H1 (cell line): ENCODE data around the gene MEN1. TPM values are rescaled to one million over a fixed set of nuclear protein-coding genes. Genes with fewer than 3 reads are reported as not detected.
A peak's percentile ranks its signal among the peaks of the same experiment; 100 is the strongest.

Experiments used
- CTCF ChIA-PET: fragments of 300-600 bp; sonication (Branson Sonifier 250); formaldehyde crosslinking; loops from one replicate; lab custom pipeline; 2021; ENCODE audit not compliant: partially characterized antibody; lab: Charles Lee
- POLR2A ChIA-PET: fragments of 300-600 bp; sonication (Branson Sonifier 250); formaldehyde crosslinking; loops from one replicate; lab custom pipeline; 2021; ENCODE audit warnings: inconsistent platforms; ENCODE audit not compliant: partially characterized antibody; lab: Charles Lee
- DNase-seq, 2 experiments: peaks; one replicate each; pipeline versions ENCODE4 v3.0.0 to v3.0.0-alpha.2; 2010 to 2022; ENCODE audit warnings: low spot score in 2 of 2, low read depth in 1 of 2, mixed read lengths in 1 of 2
- FAIRE-seq: peaks from 2 replicates; lab custom pipeline; 2011; peaks lifted over from hg19 to GRCh38; lab: Jason Lieb, UNC
- H2AFZ ChIP-seq: 2 replicates; pipeline ENCODE4 v1.8.1; 2012; ENCODE audit warnings: low read length, inconsistent platforms
- H2AK5ac ChIP-seq: 2 replicates; pipeline ENCODE4 v1.6.1; 2013; ENCODE audit warnings: low read depth, low read length
- H2BK120ac ChIP-seq: replicated peaks from 2 replicates; pipeline ENCODE3; 2013; ENCODE audit warnings: low read depth, low read length, inconsistent platforms
- H2BK12ac ChIP-seq: 2 replicates; pipeline ENCODE4 v1.6.1; 2013; ENCODE audit warnings: low read depth, low read length
- H2BK15ac ChIP-seq: 2 replicates; pipeline ENCODE4 v1.6.1; 2013; ENCODE audit warnings: low read length
- H2BK20ac ChIP-seq: 2 replicates; pipeline ENCODE4 v1.6.1; 2013; ENCODE audit warnings: low read length
- H2BK5ac ChIP-seq: 2 replicates; pipeline ENCODE4 v1.6.1; 2013; ENCODE audit warnings: low read depth, low read length
- H3K14ac ChIP-seq: 2 replicates; pipeline ENCODE4 v1.6.1; 2013; ENCODE audit warnings: inconsistent platforms; ENCODE audit not compliant: insufficient read length
- H3K18ac ChIP-seq: 2 replicates; pipeline ENCODE4 v1.6.1; 2013; ENCODE audit warnings: low read length; ENCODE audit errors: extremely low read depth
- H3K23ac ChIP-seq: 2 replicates; pipeline ENCODE4 v1.6.1; 2013; ENCODE audit warnings: inconsistent platforms; ENCODE audit not compliant: insufficient read length
- H3K23me2 ChIP-seq: 2 replicates; pipeline ENCODE4 v1.6.1; 2013; ENCODE audit warnings: low read depth, low read length
- H3K27ac ChIP-seq: 2 replicates; pipeline ENCODE4 v1.6.1; 2011; ENCODE audit warnings: low read depth, low read length, inconsistent platforms
- H3K27me3 ChIP-seq, 4 experiments: replicated peaks in 1 of 4; 1 replicate in 1 of 4; 2 replicates in 3 of 4; pipeline versions ENCODE4 v1.6.1 to v1.8.1; 2011 to 2013; ENCODE audit warnings: low read length in 3 of 4, mild to moderate bottlenecking in 3 of 4, inconsistent platforms in 2 of 4, mixed read lengths in 2 of 4, moderate library complexity in 1 of 4; ENCODE audit not compliant: control insufficient read depth in 3 of 4, insufficient read depth in 3 of 4; ENCODE audit errors: extremely low read depth in 1 of 4
- H3K36me3 ChIP-seq, 4 experiments: 2 replicates each; pipeline versions ENCODE4 v1.6.1 to v1.8.1; 2011 to 2013; ENCODE audit warnings: mild to moderate bottlenecking in 4 of 4, low read length in 3 of 4, moderate library complexity in 2 of 4, control low read depth in 1 of 4, inconsistent platforms in 1 of 4; ENCODE audit not compliant: insufficient read depth in 4 of 4, control insufficient read depth in 2 of 4
- H3K4ac ChIP-seq: replicated peaks from 2 replicates; pipeline ENCODE3; 2013; ENCODE audit warnings: low read length, low read depth, mixed read lengths, inconsistent platforms; ENCODE audit not compliant: insufficient read length
- H3K4me1 ChIP-seq, 4 experiments: replicated peaks in 1 of 4; 1 replicate in 1 of 4; 2 replicates in 3 of 4; pipeline versions ENCODE4 v1.6.1 to v1.8.1; 2011 to 2013; ENCODE audit warnings: low read length in 3 of 4, inconsistent platforms in 2 of 4, mixed read lengths in 1 of 4; ENCODE audit not compliant: insufficient read depth in 4 of 4, control insufficient read depth in 3 of 4
- H3K4me2 ChIP-seq, 2 experiments: 2 replicates each; pipeline versions ENCODE4 v1.6.1 to v1.8.1; 2011 to 2013; ENCODE audit warnings: low read depth in 2 of 2, low read length in 2 of 2, control low read depth in 1 of 2, inconsistent platforms in 1 of 2, mild to moderate bottlenecking in 1 of 2; ENCODE audit not compliant: insufficient read depth in 1 of 2
- H3K4me3 ChIP-seq, 4 experiments: fragments of 200-600, 300-600 bp in 1 of 4; sonication (generic), shearing (Covaris generic), sonication (Bioruptor Twin) in 1 of 4; 2 replicates each; pipeline versions ENCODE4 v1.5.1 to v1.8.1; 2011 to 2016; ENCODE audit warnings: low read length in 4 of 4, low read depth in 3 of 4, control low read depth in 2 of 4, inconsistent platforms in 2 of 4, mild to moderate bottlenecking in 2 of 4, mixed read lengths in 1 of 4, moderate library complexity in 1 of 4; ENCODE audit not compliant: insufficient read depth in 2 of 4; ENCODE audit errors: extremely low read depth in 1 of 4
- H3K56ac ChIP-seq: replicated peaks from 2 replicates; pipeline ENCODE3; 2013; ENCODE audit warnings: low read depth, mild to moderate bottlenecking, mixed read lengths, low read length, inconsistent platforms; ENCODE audit not compliant: insufficient read length
- H3K79me1 ChIP-seq: 2 replicates; pipeline ENCODE4 v1.6.1; 2013; ENCODE audit warnings: low read depth, low read length, control low read depth
- H3K79me2 ChIP-seq, 2 experiments: 2 replicates each; pipeline versions ENCODE4 v1.6.1 to v1.8.1; 2012 to 2013; ENCODE audit warnings: low read length in 2 of 2, mild to moderate bottlenecking in 2 of 2, inconsistent platforms in 1 of 2; ENCODE audit not compliant: insufficient read depth in 2 of 2, control insufficient read depth in 1 of 2
- H3K9ac ChIP-seq, 4 experiments: replicated peaks in 1 of 4; 1 replicate in 1 of 4; 2 replicates in 3 of 4; pipeline versions ENCODE4 v1.6.1 to v1.8.1; 2011 to 2013; ENCODE audit warnings: low read depth in 3 of 4, low read length in 3 of 4, control low read depth in 2 of 4, mild to moderate bottlenecking in 2 of 4, moderate library complexity in 2 of 4, inconsistent platforms in 1 of 4; ENCODE audit errors: extremely low read depth in 1 of 4
- H3K9me3 ChIP-seq, 2 experiments: 2 replicates each; pipeline versions ENCODE4 v1.6.1 to v1.8.1; 2012 to 2013; ENCODE audit warnings: mild to moderate bottlenecking in 2 of 2, moderate library complexity in 2 of 2, control low read depth in 1 of 2, inconsistent platforms in 1 of 2, low read depth in 1 of 2, low read length in 1 of 2, mixed read lengths in 1 of 2; ENCODE audit not compliant: insufficient read depth in 2 of 2
- H4K20me1 ChIP-seq, 2 experiments: replicated peaks in 1 of 2; 2 replicates each; pipeline versions ENCODE3 to v1.8.1; 2011 to 2013; ENCODE audit warnings: inconsistent platforms in 2 of 2, low read length in 2 of 2, mild to moderate bottlenecking in 1 of 2; ENCODE audit not compliant: insufficient read depth in 2 of 2, control insufficient read depth in 1 of 2
- H4K5ac ChIP-seq: 2 replicates; pipeline ENCODE4 v1.6.1; 2013; ENCODE audit warnings: low read length, low read depth, mixed read lengths, inconsistent platforms; ENCODE audit not compliant: insufficient read length
- H4K8ac ChIP-seq: 2 replicates; pipeline ENCODE4 v1.8.0; 2013; ENCODE audit warnings: mild to moderate bottlenecking, moderate library complexity, low read length, inconsistent platforms; ENCODE audit not compliant: insufficient read depth; ENCODE audit errors: extremely low read depth
- H4K91ac ChIP-seq: replicated peaks from 2 replicates; pipeline ENCODE3; 2013; ENCODE audit warnings: low read length, mixed read lengths, inconsistent platforms; ENCODE audit not compliant: insufficient read length
- HDAC6 ChIP-seq: IDR thresholded peaks from one replicate; pipeline ENCODE4 v1.7.1; 2012; ENCODE audit warnings: low read depth, mild to moderate bottlenecking, inconsistent platforms, low read length, moderate library complexity
- POLR2AphosphoS5 ChIP-seq: IDR thresholded peaks from 2 replicates; pipeline ENCODE4 v1.6.1; 2011; ENCODE audit warnings: low read depth, low read length
- TEAD4 ChIP-seq: IDR thresholded peaks from 2 replicates; pipeline ENCODE4 v1.6.1; 2012; ENCODE audit warnings: low read depth, low read length, inconsistent platforms, mixed read lengths
- WGBS, 2 experiments: shearing (Covaris generic) in 1 of 2; methylation state at CpG; one replicate each; pipeline versions ENCODE4 v1.1.6 to v1.1.7; 2013 to 2015; ENCODE audit warnings: low lambda C conversion rate in 2 of 2, mixed read lengths in 2 of 2, inconsistent platforms in 1 of 2, low coverage in 1 of 2, missing lambda C conversion rate in 1 of 2; ENCODE audit not compliant: insufficient replicate concordance in 2 of 2, insufficient coverage in 1 of 2, insufficient read length in 1 of 2; ENCODE audit errors: extremely low coverage in 1 of 2, missing lambda C conversion rate in 1 of 2; 5-methylcytosine and 5-hydroxymethylcytosine counted together
- polyA plus RNA-seq, 7 experiments: library from polyadenylated mRNA; depleted of rRNA in 3 of 7; stranded (reverse) in 5 of 7; unstranded in 2 of 7; fragments of >200 nt in 5 of 7; fragments of 200-250 nt in 2 of 7; gene quantifications; 1 replicate in 5 of 7; 2 replicates in 1 of 7; 4 replicates in 1 of 7; pipeline versions ENCODE4 v1.2.1 to v1.2.3, GENCODE V29; 2011 to 2013; ENCODE audit warnings: missing spikeins in 2 of 7, mixed read lengths in 2 of 7
- total RNA-seq: library from RNA; stranded (reverse); fragmentation: NEBNext Ultra II Directional; extraction: Animal tissue kit (Norgen Biotek cat#: 25700); gene quantifications from 2 replicates; pipeline ENCODE4 v1.2.1, GENCODE V29; 2021

MEN1 gene
- total and polyA plus RNA-seq, 2 of the 8 experiments (the other 6 are each of a cell fraction or from before 2014, with no cell fraction given): 47.2 to 56.3 TPM

- Histone ChIP-seq H3K27me3 (no peaks in the 10 kb centered on the region; a peak in 1 of 7 replicates), H3K56ac (no peak overlapping the region), H3K4me2 (peak overlapping the region in 1 of 2 experiments; percentile 70; a peak in 1 of 4 replicates), H2BK120ac (no peak overlapping the region), H2BK5ac (no peak overlapping the region), H3K14ac (no peak overlapping the region), H3K18ac (no peak overlapping the region), H4K91ac (no peak overlapping the region), H3K9me3 (no peaks in the 10 kb centered on the region), H3K36me3 (peaks cover 49 to 75% (median 64%) of the 10 kb centered on the region in 4 experiments), H2BK20ac (no peak overlapping the region), H3K4me3 (no peak overlapping the region), H2AK5ac (no peak overlapping the region), H2AFZ (no peak overlapping the region), H3K23me2 (no peaks in the 10 kb centered on the region), H4K8ac (peak overlapping the region; percentile 89), H4K5ac (no peak overlapping the region), H3K4me1 (peaks cover 21 to 52% (median 44%) of the 10 kb centered on the region in 4 experiments), H3K79me1 (peaks cover 3% of the 10 kb centered on the region), H3K27ac (no peak overlapping the region; the same call in 1 of the 2 replicates), H2BK15ac (0 out of 2 replicates have a peak overlapping the region, but pooled peaks have one; percentile 53), H4K20me1 (peaks cover 21 to 33% of the 10 kb centered on the region in 2 experiments), H3K9ac (no peak overlapping the region), H3K23ac (no peak overlapping the region), H3K79me2 (peaks cover 0 to 22% of the 10 kb centered on the region in 2 experiments; a peak in 1 of 4 replicates), H2BK12ac (no peak overlapping the region; the same call in 1 of the 2 replicates), H3K4ac (no peak overlapping the region)
- no peak for TF ChIP-seq TEAD4
- TF ChIP-seq HDAC6: no peak
- peak; percentile 51 for TF ChIP-seq POLR2AphosphoS5
- FAIRE-seq: no peak
- POLR2A ChIA-PET: interaction anchor here (0.9 to 42.9 kb wide), 3 partner anchors 0 to 20 kb away, joined by 3 to 1087 read pairs (median 1087); partner anchors contain the start of genes PYGM, RASGRP2 and SF1
- CTCF ChIA-PET: interaction anchor here (0.6 to 23.6 kb wide), 6 partner anchors 8 to 378 kb away, joined by 3 to 376 read pairs (median 6); partner anchors contain the start of genes RASGRP2 and SF1
- DNase-seq: no peak
- 91% methylated on average over 28 of the region's 42 CpGs; no CpG with 5 or more reads in 1 of the 2 experiments for WGBS, 2 experiments
Observed at GRCh38 chr11:64765851-64766665, 44.3 kb downstream of the MEN1 start.
